WTC11 (cell line): Measurements from ENCODE around the gene CIC. TPM values are rescaled to one million over a fixed set of nuclear protein-coding genes. Genes with fewer than 3 reads are reported as not detected.

Source experiments
- ATAC-seq: fragments of 200-7000 bp; cut with Tn5 transposase; 2 replicates; pipeline ENCODE4 v1.10.0; 2021; ENCODE audit warnings: mild to moderate bottlenecking, moderate library complexity
- CTCF ChIA-PET: fragments of 300-600 bp; sonication (Branson Sonifier 250); formaldehyde crosslinking; loops from one replicate; lab custom pipeline; 2021; ENCODE audit warnings: antibody characterized with exemption; lab: Charles Lee
- POLR2A ChIA-PET: fragments of 350-600 bp; sonication (Branson Sonifier 250); formaldehyde crosslinking; loops from one replicate; lab custom pipeline; 2021; ENCODE audit warnings: antibody characterized with exemption; lab: Charles Lee
- DNase-seq: peaks from one replicate; pipeline ENCODE4 v3.0.0; 2021; ENCODE audit warnings: low spot score
- H3K27ac Mint-ChIP-seq: 2 replicates; pipeline ENCODE4 v1.8.0; 2021; ENCODE audit warnings: mixed read lengths
- H3K27me3 Mint-ChIP-seq: 2 replicates; pipeline ENCODE4 v1.8.0; 2021; ENCODE audit warnings: low read depth, mild to moderate bottlenecking, moderate library complexity, mixed read lengths
- H3K36me3 Mint-ChIP-seq: 2 replicates; pipeline ENCODE4 v1.8.0; 2021; ENCODE audit warnings: mixed read lengths
- H3K4me1 Mint-ChIP-seq: 2 replicates; pipeline ENCODE4 v1.8.0; 2022; ENCODE audit warnings: mixed read lengths
- H3K4me3 Mint-ChIP-seq: 2 replicates; pipeline ENCODE4 v1.8.0; 2021; ENCODE audit warnings: mild to moderate bottlenecking, moderate library complexity, mixed read lengths
- H3K9me3 Mint-ChIP-seq: 2 replicates; pipeline ENCODE4 v1.8.0; 2021; ENCODE audit warnings: mixed read lengths
- ATF3 ChIP-seq: sonication (generic); formaldehyde crosslinking; conservative IDR thresholded peaks from 2 replicates; pipeline ENCODE4 v1.8.1; 2022; ENCODE audit warnings: mild to moderate bottlenecking, missing genetic modification reagents
- CBFB ChIP-seq: sonication (generic); formaldehyde crosslinking; IDR thresholded peaks from 2 replicates; pipeline ENCODE4 v1.8.1; 2022; ENCODE audit warnings: mild to moderate bottlenecking, low read depth, missing genetic modification reagents
- CREM ChIP-seq: sonication (generic); formaldehyde crosslinking; IDR thresholded peaks from 2 replicates; pipeline ENCODE4 v1.8.1; 2022; ENCODE audit warnings: mild to moderate bottlenecking, missing genetic modification reagents, moderate library complexity
- E2F5 ChIP-seq: sonication (generic); formaldehyde crosslinking; IDR thresholded peaks from 2 replicates; pipeline ENCODE4 v1.8.1; 2022; ENCODE audit warnings: mild to moderate bottlenecking, moderate library complexity, missing genetic modification reagents
- FOXK1 ChIP-seq: sonication (generic); formaldehyde crosslinking; IDR thresholded peaks from 2 replicates; pipeline ENCODE4 v1.8.0; 2022; ENCODE audit warnings: mild to moderate bottlenecking, moderate library complexity, missing genetic modification reagents
- JAZF1 ChIP-seq: fragments of 250-450 bp; sonication (Bioruptor Pico); IDR thresholded peaks from 2 replicates; pipeline ENCODE4 v1.9.0; 2021; ENCODE audit warnings: moderate library complexity, mild to moderate bottlenecking, inconsistent platforms
- JUN ChIP-seq: sonication (generic); formaldehyde crosslinking; IDR thresholded peaks from 2 replicates; pipeline ENCODE4 v1.8.0; 2023; ENCODE audit warnings: mild to moderate bottlenecking, missing genetic modification reagents
- MLX ChIP-seq: sonication (generic); formaldehyde crosslinking; IDR thresholded peaks from 2 replicates; pipeline ENCODE4 v1.8.1; 2023; ENCODE audit warnings: mild to moderate bottlenecking, missing genetic modification reagents, moderate library complexity
- OVOL2 ChIP-seq: fragments of 250-450 bp; sonication (Bioruptor Pico); IDR thresholded peaks from 2 replicates; pipeline ENCODE4 v1.9.0; 2021; ENCODE audit warnings: mild to moderate bottlenecking, borderline replicate concordance
- PREB ChIP-seq: sonication (generic); formaldehyde crosslinking; IDR thresholded peaks from 2 replicates; pipeline ENCODE4 v1.8.1; 2022; ENCODE audit warnings: mild to moderate bottlenecking, missing genetic modification reagents, moderate library complexity, borderline replicate concordance
- RELA ChIP-seq: sonication (generic); formaldehyde crosslinking; IDR thresholded peaks from 2 replicates; pipeline ENCODE4 v1.8.1; 2022; ENCODE audit warnings: missing genetic modification reagents, mild to moderate bottlenecking, borderline replicate concordance
- RORB ChIP-seq: fragments of 250-450 bp; sonication (Bioruptor Pico); IDR thresholded peaks from 2 replicates; pipeline ENCODE4 v1.9.0; 2021; ENCODE audit warnings: mild to moderate bottlenecking
- STAT6 ChIP-seq: sonication (generic); formaldehyde crosslinking; conservative IDR thresholded peaks from 2 replicates; pipeline ENCODE4 v1.8.1; 2023; ENCODE audit warnings: mild to moderate bottlenecking, low read depth, missing genetic modification reagents, moderate library complexity
- ZBTB43 ChIP-seq: sonication (generic); formaldehyde crosslinking; IDR thresholded peaks from 2 replicates; pipeline ENCODE4 v1.8.1; 2023; ENCODE audit warnings: mild to moderate bottlenecking, missing genetic modification reagents
- ZMAT4 ChIP-seq: fragments of 250-450 bp; sonication (Bioruptor Pico); IDR thresholded peaks from 2 replicates; pipeline ENCODE4 v1.9.0; 2021; ENCODE audit warnings: mild to moderate bottlenecking
- ZNF232 ChIP-seq: sonication (generic); formaldehyde crosslinking; IDR thresholded peaks from 2 replicates; pipeline ENCODE4 v1.8.0; 2022; ENCODE audit warnings: mild to moderate bottlenecking, missing genetic modification reagents
- ZNF423 ChIP-seq: fragments of 250-450 bp; sonication (Bioruptor Pico); IDR thresholded peaks from 2 replicates; pipeline ENCODE4 v2.1.2; 2022; ENCODE audit warnings: mild to moderate bottlenecking, moderate library complexity
- ZSCAN18 ChIP-seq: fragments of 250-450 bp; sonication (Bioruptor Pico); IDR thresholded peaks from 2 replicates; pipeline ENCODE4 v2.1.2; 2022; ENCODE audit warnings: mild to moderate bottlenecking, moderate library complexity
- total RNA-seq: library from RNA; stranded (reverse); gene quantifications from 3 replicates; pipeline ENCODE4 v1.2.3, GENCODE V29; 2021

The CIC gene
- total RNA-seq, 1 experiment from 2014 or later = 55.8 TPM

- Mint-ChIP-seq H3K27me3 (no peaks in the 10 kb centered on the region), H3K4me1 (peaks cover 12% of the 10 kb centered on the region), H3K9me3 (no peaks in the 10 kb centered on the region), H3K4me3 (no peak overlapping the region), H3K36me3 (peaks cover 6% of the 10 kb centered on the region), H3K27ac (no peak overlapping the region)
- ChIA-PET CTCF (interaction anchor here (1.3 kb wide), 1 partner anchor 9 kb away, joined by 3 read pairs; no protein-coding TSS in a partner anchor), POLR2A (no interaction called here)
- no peak for DNase-seq
- TF ChIP-seq ATF3 (CRISPR knock-in tag) = no peak
- no peak for TF ChIP-seq JUN
- TF ChIP-seq ZNF232 (CRISPR knock-in tag) = no peak
- no peak for TF ChIP-seq CREM (CRISPR knock-in tag)
- no peak for TF ChIP-seq PREB (CRISPR knock-in tag)
- TF ChIP-seq ZNF423 (CRISPR knock-in tag) = no peak
- no peak for TF ChIP-seq RORB (CRISPR knock-in tag)
- TF ChIP-seq FOXK1 (CRISPR knock-in tag) = no peak
- TF ChIP-seq ZBTB43 (CRISPR knock-in tag) = no peak
- TF ChIP-seq MLX (CRISPR knock-in tag) = no peak
- no peak for TF ChIP-seq JAZF1 (CRISPR knock-in tag)
- TF ChIP-seq ZSCAN18 (CRISPR knock-in tag) = no peak
- ATAC-seq = no peak
Measured at GRCh38 chr19:42333975-42334696, 65.1 kb downstream of the CIC start.

GRCh38 chr19:42334697-42335373, 65.8 kb downstream of the CIC start:
- Mint-ChIP-seq H3K27ac (no peak overlapping the region), H3K4me1 (peaks cover 8% of the 10 kb centered on the region), H3K4me3 (no peak overlapping the region), H3K27me3 (no peaks in the 10 kb centered on the region), H3K36me3 (peaks cover 6% of the 10 kb centered on the region), H3K9me3 (no peaks in the 10 kb centered on the region)
- CTCF ChIA-PET = interaction anchor here (1.3 kb wide), 1 partner anchor 8 kb away, joined by 3 read pairs; no protein-coding TSS in a partner anchor
- ATAC-seq (no peak), DNase-seq (no peak)
- POLR2A ChIA-PET = no interaction called here
- TF ChIP-seq RELA (no peak), E2F5 (CRISPR knock-in tag) (no peak), ZMAT4 (CRISPR knock-in tag) (no peak), STAT6 (CRISPR knock-in tag) (no peak), CBFB (CRISPR knock-in tag) (no peak), ZNF423 (CRISPR knock-in tag) (no peak), OVOL2 (no peak), RORB (CRISPR knock-in tag) (no peak)
